Fibroblast of lung (primary cell): ENCODE measurements around the gene PGR.

Experiments
- CTCF ChIP-seq, 2 donors: IDR thresholded peaks in 1 of 2; conservative IDR thresholded peaks in 1 of 2; 1 replicate in 1 of 2; 2 replicates in 1 of 2; pipeline ENCODE4 v1.5.1; 2011 to 2012; ENCODE audit warnings: low read length in 2 of 2, control low read depth in 1 of 2, inconsistent platforms in 1 of 2, low read depth in 1 of 2, mild to moderate bottlenecking in 1 of 2
- EZH2 ChIP-seq: IDR thresholded peaks from 2 replicates; pipeline ENCODE4 v1.5.1; 2012; ENCODE audit warnings: low read length, control low read depth, mild to moderate bottlenecking; ENCODE audit errors: missing control alignments

GRCh38 chr11:101035872-101036271 lies 93.7 kb downstream of the PGR start:
- TF ChIP-seq CTCF (conservative IDR thresholded peaks at IDR 0.05 in 1 of 2, IDR thresholded peaks at IDR 0.05 in 1 of 2; ENCODE audit: low read depth in 1 of 2, low read length in 2 of 2) (no peak), EZH2 (no peak)
